Activated naive CD4-positive, alpha-beta T cell treated with anti-CD3 and anti-CD28 coated beads, Interleukin-2, amount 50 U/mL, for 16 hours (primary cell): Measurements from ENCODE around the gene CCDC34.

Experiments
- DNase-seq: peaks from one replicate; pipeline ENCODE4 v3.0.0-alpha.2; 2020

The CCDC34 gene

DNA sequence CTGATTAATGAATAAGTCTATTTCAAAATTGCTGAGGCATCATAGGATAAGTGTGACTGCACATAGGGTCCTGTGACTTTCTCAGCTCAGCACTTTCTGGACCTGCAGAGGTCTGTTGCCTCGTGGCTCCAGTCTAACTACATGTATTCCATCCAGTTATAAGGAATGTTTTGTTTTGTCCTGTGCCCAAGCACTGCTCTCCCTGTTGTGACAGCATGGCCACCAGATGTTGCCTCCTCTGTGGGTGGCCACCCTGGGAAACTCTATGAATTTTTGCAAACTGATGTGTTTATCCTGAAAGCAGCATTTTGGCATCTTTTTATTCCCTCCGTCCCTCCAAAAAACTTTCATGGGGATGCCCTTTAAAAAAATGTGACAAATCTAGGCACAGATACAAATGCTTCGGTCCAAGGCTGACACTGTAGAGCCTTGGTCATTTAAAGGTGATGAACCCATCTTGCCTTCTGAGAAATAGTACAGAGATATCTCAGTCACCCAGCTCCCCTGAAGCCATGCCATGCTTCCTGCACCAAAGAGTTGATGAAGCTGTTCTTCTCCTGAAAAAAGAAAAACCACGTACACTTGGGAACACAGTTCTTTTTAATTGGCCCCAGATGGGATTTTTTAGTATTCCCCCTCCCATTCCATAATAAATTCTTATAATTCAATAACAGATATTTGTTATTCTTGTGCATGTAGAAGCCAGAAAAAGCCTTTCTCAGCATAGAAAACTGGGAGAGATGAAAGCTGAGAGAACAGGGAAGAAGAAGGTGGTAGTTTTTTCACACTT lies 72.6 kb downstream of the CCDC34 start:
- DNase-seq = no peak
